Astrocyte (in vitro differentiated cells and primary cell): ENCODE results near the gene MMRN2. TPM values are rescaled to one million over a fixed set of nuclear protein-coding genes. Genes with fewer than 3 reads are reported as not detected.
A peak's percentile ranks its signal among the peaks of the same experiment; 100 is the strongest.

Source experiments
- DNase-seq: peaks from one replicate; pipeline ENCODE4 v3.0.0-alpha.2; 2010; ENCODE audit warnings: low read depth
- FAIRE-seq: peaks from 2 replicates; lab custom pipeline; 2011; peaks lifted over from hg19 to GRCh38; lab: Jason Lieb, UNC
- H2AFZ ChIP-seq: 2 replicates; pipeline ENCODE4 v1.6.0; 2012; ENCODE audit warnings: low read depth, low read length, inconsistent platforms
- H3K27ac ChIP-seq: 2 replicates; pipeline ENCODE4 v1.5.1; 2011; ENCODE audit warnings: low read depth, low read length, inconsistent platforms
- H3K27me3 ChIP-seq: 2 replicates; pipeline ENCODE4 v1.6.0; 2011; ENCODE audit warnings: low read length, inconsistent platforms; ENCODE audit not compliant: insufficient read depth
- H3K36me3 ChIP-seq: 2 replicates; pipeline ENCODE4 v1.5.1; 2011; ENCODE audit warnings: low read length, inconsistent platforms; ENCODE audit not compliant: insufficient read depth
- H3K4me1 ChIP-seq: 2 replicates; pipeline ENCODE4 v1.5.1; 2011; ENCODE audit warnings: low read length, inconsistent platforms; ENCODE audit not compliant: insufficient read depth
- H3K4me2 ChIP-seq: 2 replicates; pipeline ENCODE4 v1.6.0; 2012; ENCODE audit warnings: low read length, inconsistent platforms
- H3K4me3 ChIP-seq: 2 replicates; pipeline ENCODE4 v1.5.1; 2011; ENCODE audit warnings: low read depth, mild to moderate bottlenecking, low read length, inconsistent platforms; ENCODE audit not compliant: insufficient read depth
- H3K79me2 ChIP-seq: 2 replicates; pipeline ENCODE4 v1.6.0; 2012; ENCODE audit warnings: mild to moderate bottlenecking, low read length, inconsistent platforms; ENCODE audit not compliant: insufficient read depth
- H3K9ac ChIP-seq: 2 replicates; pipeline ENCODE4 v1.6.0; 2012; ENCODE audit warnings: mild to moderate bottlenecking, low read length, inconsistent platforms
- H3K9me3 ChIP-seq: 2 replicates; pipeline ENCODE4 v1.5.1; 2012; ENCODE audit warnings: low read depth, mild to moderate bottlenecking, low read length, inconsistent platforms; ENCODE audit not compliant: insufficient read depth
- H4K20me1 ChIP-seq: 2 replicates; pipeline ENCODE4 v1.6.0; 2012; ENCODE audit warnings: low read length, inconsistent platforms; ENCODE audit not compliant: insufficient read depth
- H3K27ac Mint-ChIP-seq: one replicate; pipeline ENCODE4 v1.8.0; 2021; ENCODE audit warnings: mild to moderate bottlenecking, mixed read lengths; ENCODE audit not compliant: unreplicated experiment
- H3K27me3 Mint-ChIP-seq: one replicate; pipeline ENCODE4 v1.8.0; 2021; ENCODE audit warnings: low read depth, mixed read lengths; ENCODE audit not compliant: unreplicated experiment
- H3K36me3 Mint-ChIP-seq: one replicate; pipeline ENCODE4 v1.8.0; 2021; ENCODE audit warnings: low read depth, mixed read lengths; ENCODE audit not compliant: unreplicated experiment
- H3K4me1 Mint-ChIP-seq: one replicate; pipeline ENCODE4 v1.8.0; 2021; ENCODE audit warnings: low read depth, mixed read lengths; ENCODE audit not compliant: unreplicated experiment
- H3K4me3 Mint-ChIP-seq: one replicate; pipeline ENCODE4 v1.8.0; 2021; ENCODE audit warnings: mild to moderate bottlenecking, moderate library complexity, mixed read lengths; ENCODE audit not compliant: unreplicated experiment
- H3K9me3 Mint-ChIP-seq: one replicate; pipeline ENCODE4 v1.8.0; 2021; ENCODE audit warnings: mild to moderate bottlenecking, mixed read lengths; ENCODE audit not compliant: unreplicated experiment
- EZH2 ChIP-seq: IDR thresholded peaks from 2 replicates; pipeline ENCODE4 v1.6.1; 2012; ENCODE audit warnings: mild to moderate bottlenecking, low read length, inconsistent platforms; ENCODE audit not compliant: insufficient read depth
- total RNA-seq: library from RNA; stranded (reverse); gene quantifications from 2 replicates; pipeline ENCODE4 v1.2.1, GENCODE V29; 2021
- TF ChIP-seq, protein P1 (sequence below): IDR thresholded peaks from 2 replicates; pipeline ENCODE4 v1.5.1; 2011; ENCODE audit warnings: low read depth, mild to moderate bottlenecking, inconsistent platforms, low read length, moderate library complexity; ENCODE audit not compliant: insufficient read depth

The MMRN2 gene
- total RNA-seq, 1 donor from 2014 or later = 0.27 TPM

DNA sequence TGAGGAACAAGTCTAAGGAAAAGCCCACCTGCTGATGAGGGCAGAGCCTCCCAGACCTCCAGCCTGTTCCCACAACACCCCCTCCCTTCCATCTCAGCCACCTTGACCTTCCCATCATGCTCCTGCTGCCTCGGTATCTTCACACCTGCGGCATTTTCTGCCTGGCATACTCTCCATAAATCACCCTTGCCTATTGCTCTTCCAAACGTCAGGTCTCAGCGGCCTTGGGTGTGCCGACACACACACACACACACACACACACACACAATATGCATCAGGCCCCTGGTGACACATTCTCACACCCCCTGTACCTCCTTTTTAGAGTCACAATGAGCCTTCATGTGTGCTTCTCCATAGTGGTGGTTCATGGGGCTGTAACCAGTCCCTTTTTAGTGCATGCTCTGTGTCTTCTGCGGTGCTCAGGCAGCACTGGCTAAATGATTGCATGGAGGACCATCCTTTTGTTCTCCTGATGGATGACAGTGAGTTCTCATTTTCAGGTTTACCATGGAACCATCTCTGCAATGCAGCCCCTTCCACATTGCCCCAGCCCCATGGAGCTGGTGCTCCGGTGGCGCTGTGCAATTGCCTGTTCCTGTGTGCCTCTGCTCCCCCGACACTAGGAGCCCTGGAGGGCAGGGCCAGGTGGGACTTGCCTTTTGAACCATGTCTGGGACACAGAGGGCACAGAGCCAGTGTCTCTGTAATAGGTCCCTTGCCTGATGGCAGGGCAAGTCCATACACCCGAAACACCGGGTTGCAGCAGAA is 15.4 kb upstream of the MMRN2 start:
- no peak overlapping the region for H3K9ac ChIP-seq
- Mint-ChIP-seq H3K27ac (no peak overlapping the region), H3K4me1 (peaks cover 9% of the 10 kb centered on the region), H3K36me3 (no peaks in the 10 kb centered on the region), H3K4me3 (no peak overlapping the region), H3K9me3 (no peaks in the 10 kb centered on the region), H3K27me3 (peaks cover 24% of the 10 kb centered on the region)
- TF ChIP-seq EZH2 = no peak
- TF ChIP-seq, protein P1, sequence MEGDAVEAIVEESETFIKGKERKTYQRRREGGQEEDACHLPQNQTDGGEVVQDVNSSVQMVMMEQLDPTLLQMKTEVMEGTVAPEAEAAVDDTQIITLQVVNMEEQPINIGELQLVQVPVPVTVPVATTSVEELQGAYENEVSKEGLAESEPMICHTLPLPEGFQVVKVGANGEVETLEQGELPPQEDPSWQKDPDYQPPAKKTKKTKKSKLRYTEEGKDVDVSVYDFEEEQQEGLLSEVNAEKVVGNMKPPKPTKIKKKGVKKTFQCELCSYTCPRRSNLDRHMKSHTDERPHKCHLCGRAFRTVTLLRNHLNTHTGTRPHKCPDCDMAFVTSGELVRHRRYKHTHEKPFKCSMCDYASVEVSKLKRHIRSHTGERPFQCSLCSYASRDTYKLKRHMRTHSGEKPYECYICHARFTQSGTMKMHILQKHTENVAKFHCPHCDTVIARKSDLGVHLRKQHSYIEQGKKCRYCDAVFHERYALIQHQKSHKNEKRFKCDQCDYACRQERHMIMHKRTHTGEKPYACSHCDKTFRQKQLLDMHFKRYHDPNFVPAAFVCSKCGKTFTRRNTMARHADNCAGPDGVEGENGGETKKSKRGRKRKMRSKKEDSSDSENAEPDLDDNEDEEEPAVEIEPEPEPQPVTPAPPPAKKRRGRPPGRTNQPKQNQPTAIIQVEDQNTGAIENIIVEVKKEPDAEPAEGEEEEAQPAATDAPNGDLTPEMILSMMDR = no peak
- H3K4me1 ChIP-seq = peaks cover 37% of the 10 kb centered on the region
- no peak overlapping the region for H3K4me3 ChIP-seq
- H3K4me2 ChIP-seq = no peak overlapping the region
- DNase-seq (no peak), FAIRE-seq (no peak)
- no peaks in the 10 kb centered on the region for H3K36me3 ChIP-seq
- no peaks in the 10 kb centered on the region for H4K20me1 ChIP-seq
- no peak overlapping the region for H3K27ac ChIP-seq
- no peaks in the 10 kb centered on the region for H3K27me3 ChIP-seq
- no peaks in the 10 kb centered on the region for H3K79me2 ChIP-seq
- no peak overlapping the region for H2AFZ ChIP-seq
- H3K9me3 ChIP-seq = no peaks in the 10 kb centered on the region

DNA sequence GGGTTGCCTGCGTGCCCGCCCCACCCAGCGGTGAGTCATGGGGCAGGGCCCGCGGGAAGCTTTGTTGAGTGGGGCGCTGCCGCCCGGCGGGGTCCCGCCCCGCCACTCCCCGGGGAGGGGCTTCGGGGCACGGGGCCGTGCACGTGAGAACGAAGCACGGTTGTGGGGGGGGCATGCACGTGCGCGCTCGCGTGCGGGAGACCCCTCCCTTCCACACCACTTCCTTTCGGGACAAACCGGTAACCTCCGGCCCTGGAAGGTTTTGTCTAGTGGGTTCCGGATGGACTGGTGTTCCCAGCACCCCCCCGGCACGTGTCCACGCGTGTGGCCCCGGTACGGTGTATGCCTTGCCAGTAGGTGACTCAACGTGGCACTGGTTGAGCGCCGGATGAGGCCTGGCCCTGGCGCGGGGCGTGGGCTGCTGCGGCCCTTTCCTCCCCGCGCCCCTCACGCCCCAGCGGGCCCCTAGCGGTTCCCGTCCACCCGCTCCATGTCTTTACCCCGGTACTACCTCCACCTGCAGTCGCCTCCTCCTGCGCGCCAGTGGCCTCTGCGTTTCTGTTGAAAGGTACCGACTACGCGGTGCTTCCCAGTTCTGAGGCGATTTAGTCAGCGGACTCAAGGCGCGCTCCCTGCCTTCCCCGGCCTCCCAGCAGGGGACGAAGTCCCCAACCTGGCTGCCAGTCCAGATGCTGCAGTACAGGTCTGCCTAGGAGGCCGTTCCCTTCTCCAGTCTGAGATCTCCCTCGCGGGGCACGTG is 14.0 kb upstream of the MMRN2 start:
- peak overlapping the region; percentile 93 for H3K9ac ChIP-seq
- no peaks in the 10 kb centered on the region for H3K9me3 Mint-ChIP-seq
- peak overlapping the region; percentile 95 for H3K4me2 ChIP-seq
- H3K27me3 ChIP-seq = no peaks in the 10 kb centered on the region
- H4K20me1 ChIP-seq = no peaks in the 10 kb centered on the region
- peaks cover 11% of the 10 kb centered on the region for H3K4me1 Mint-ChIP-seq
- peaks cover 41% of the 10 kb centered on the region for H3K4me1 ChIP-seq
- H3K9me3 ChIP-seq = no peaks in the 10 kb centered on the region
- peak overlapping the region; percentile 62 for H3K4me3 ChIP-seq
- peak overlapping the region; percentile 79 for H3K4me3 Mint-ChIP-seq
- H3K27me3 Mint-ChIP-seq = peaks cover 28% of the 10 kb centered on the region
- peak overlapping the region; percentile 80 for H3K27ac ChIP-seq
- H3K36me3 ChIP-seq = no peaks in the 10 kb centered on the region
- no peak for TF ChIP-seq EZH2
- TF ChIP-seq, protein P1 = no peak
- DNase-seq = peak; percentile 69
- H3K79me2 ChIP-seq = no peaks in the 10 kb centered on the region
- peak overlapping the region; percentile 89 for H3K27ac Mint-ChIP-seq
- FAIRE-seq = no peak
- no peaks in the 10 kb centered on the region for H3K36me3 Mint-ChIP-seq
- H2AFZ ChIP-seq = peak overlapping the region; percentile 69
